Mesangial cell (primary cell): Measurements from ENCODE around the gene KCNK7. TPM values are rescaled to one million over a fixed set of nuclear protein-coding genes. Genes with fewer than 3 reads are reported as not detected.

Experiments used
- total RNA-seq: library from RNA; depleted of rRNA; stranded (reverse); fragments of >200 nt; gene quantifications from 2 replicates; pipeline ENCODE4 v1.2.3, GENCODE V29; 2015

KCNK7 gene
- 0.25 TPM in 1 of 2 replicates, not detected in the other for total RNA-seq

DNA sequence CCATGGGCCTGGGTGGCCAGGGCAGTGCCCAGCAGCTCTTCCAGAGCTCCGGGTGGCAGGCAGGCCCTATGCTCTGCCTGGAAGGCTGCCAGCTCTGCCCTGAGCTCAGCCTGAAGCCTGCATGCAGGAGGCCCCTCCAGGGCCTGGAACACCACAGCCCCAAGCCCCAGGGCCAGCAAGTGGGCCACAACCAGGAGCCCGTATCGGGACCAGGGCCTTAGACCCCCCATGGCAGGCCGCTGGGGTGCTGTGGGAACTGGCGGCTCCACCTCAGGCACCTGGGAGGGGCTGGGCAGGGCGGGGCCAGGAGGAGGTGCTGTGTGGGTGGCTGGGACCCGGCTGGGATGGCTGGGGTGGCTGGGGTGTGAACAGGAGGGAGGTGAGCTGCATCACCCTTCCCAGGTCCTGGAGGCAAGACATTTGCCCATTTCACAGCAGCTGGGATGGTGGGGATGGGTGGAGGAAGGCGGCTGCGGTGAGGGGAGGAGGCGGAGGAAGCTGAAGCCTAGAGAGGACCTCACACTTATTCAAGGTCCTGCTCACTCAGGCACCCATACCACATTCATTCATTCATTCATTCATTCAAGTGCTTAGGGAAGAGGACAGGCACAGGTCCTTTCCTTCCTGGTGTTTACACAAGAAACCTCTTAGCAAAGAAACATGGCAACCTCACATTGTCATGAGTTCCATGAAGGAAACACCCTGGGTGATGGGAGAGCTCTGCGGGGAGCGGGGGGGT lies at the start of gene KCNK7:
Gene KCNK7, minus strand, starts transcription at position 258 of the 739 bp plus-strand sequence. Its CDS starts 28 bp downstream, at position 230.

DNA sequence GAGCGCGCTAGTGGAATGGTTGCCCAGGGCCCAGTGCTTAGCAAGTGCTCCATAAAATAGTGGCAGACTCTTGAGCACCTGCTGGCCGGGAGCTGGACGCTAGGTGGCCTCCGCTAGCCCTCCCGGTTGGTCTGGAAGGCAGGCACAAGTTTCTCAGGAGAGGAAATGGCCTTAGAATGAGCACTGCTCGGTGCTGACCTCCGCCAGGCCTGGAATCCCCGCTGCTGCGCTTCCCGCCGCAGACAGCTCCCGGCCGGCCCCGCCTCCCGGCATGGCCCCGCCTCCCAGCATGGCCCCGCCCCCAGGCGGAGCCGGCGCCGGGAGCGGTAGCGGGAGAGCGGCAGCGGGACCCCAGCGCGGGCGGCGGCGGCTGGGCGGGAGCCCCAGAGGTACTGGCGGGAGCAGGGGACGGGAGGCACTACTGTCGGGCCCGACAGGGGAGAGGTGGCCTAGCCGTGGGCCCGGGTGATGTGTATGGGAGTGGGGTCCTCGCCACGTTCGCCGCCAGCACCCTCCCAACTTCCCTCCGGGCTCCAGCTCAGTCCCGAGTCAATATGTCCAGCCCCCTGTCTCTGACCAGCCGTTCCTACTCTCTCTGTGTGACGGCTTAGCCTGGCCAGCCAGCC lies 42.3 kb upstream of the KCNK7 start, which contains the start of gene SIPA1:
Gene SIPA1, plus strand, starts transcription at position 308 of the 626 bp plus-strand sequence. CDS start 2,821 bp downstream, outside the sequence.

GRCh38 chr11:65615229-65615949 lies 19.8 kb upstream of the KCNK7 start, which contains the start of gene PCNX3:
PCNX3 (plus strand) TSS chr11:65615776; CDS start chr11:65616312, 536 bp downstream.

DNA sequence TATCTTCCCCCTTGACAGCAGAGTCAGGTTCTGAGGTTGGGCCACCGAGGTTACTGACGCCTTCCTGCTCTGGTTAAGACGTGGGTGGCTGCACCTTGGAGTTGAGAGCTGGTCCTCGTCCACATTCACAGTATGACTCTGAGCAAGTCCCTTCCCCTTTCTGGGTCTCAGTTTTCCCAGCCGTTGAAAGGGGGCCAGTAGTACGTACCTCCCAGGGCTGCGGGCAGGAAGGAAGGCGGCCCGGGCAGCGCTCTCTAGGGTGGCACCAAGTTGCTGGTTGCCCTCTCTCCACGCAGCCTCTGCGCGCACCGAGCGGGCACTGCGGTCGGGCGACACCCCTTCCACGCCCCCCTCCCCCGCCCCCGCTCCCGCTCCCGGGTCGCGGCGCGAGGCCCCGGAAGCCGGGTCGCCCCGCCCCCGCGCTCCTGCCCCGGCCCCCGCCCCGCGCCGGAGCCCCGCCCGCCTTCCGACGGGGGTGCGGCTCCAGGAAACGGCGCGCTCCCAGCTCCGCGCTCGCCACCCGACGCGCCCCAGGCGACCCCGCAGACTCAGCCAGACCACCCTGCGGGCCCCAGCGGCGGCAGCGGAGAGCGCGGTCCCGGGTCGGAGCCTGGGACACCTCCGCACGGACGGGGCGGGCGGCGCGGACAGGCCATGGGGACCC lies 19.9 kb downstream of the KCNK7 start, which contains the start of gene EHBP1L1:
Gene EHBP1L1, plus strand, starts transcription at position 486 of the 664 bp plus-strand sequence. CDS start 250 bp downstream, outside the sequence.

DNA sequence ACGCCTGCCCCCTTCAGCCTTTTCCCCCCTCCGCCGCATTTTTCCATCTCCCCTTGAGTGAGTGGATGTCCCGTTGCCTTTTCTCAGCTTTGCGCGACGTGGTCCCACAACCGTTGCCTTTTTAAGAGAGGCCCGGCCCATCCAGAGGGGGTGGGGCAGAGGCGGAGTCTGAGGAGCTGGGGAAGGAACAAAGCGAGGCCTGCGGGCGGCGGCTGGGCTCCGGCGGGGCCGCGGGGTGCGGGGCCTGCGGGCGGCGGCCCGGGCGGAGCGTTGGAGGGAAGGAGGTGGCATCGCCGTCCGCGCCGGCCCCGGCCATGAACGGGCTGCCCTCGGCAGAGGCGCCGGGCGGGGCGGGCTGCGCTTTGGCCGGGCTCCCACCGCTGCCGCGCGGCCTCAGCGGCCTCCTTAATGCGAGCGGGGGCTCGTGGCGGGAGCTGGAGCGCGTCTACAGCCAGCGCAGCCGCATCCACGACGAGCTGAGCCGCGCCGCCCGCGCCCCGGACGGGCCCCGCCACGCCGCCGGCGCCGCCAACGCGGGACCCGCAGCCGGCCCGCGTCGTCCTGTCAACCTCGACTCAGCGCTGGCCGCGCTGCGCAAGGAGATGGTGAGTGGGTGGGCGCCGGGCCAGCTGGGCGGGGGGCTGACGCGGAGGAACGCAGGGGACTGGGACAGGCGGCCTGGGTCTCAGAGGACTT lies 23.1 kb downstream of the KCNK7 start, which contains the start of gene FAM89B:
Gene FAM89B, plus strand, starts transcription at position 183 of the 696 bp plus-strand sequence. Its CDS starts 132 bp downstream, at position 315.

GRCh38 chr11:65569973-65570918 lies 25.4 kb downstream of the KCNK7 start, which contains the start of gene ZNRD2:
ZNRD2 (plus strand) TSS chr11:65570477; CDS start chr11:65570492, 15 bp downstream.

DNA sequence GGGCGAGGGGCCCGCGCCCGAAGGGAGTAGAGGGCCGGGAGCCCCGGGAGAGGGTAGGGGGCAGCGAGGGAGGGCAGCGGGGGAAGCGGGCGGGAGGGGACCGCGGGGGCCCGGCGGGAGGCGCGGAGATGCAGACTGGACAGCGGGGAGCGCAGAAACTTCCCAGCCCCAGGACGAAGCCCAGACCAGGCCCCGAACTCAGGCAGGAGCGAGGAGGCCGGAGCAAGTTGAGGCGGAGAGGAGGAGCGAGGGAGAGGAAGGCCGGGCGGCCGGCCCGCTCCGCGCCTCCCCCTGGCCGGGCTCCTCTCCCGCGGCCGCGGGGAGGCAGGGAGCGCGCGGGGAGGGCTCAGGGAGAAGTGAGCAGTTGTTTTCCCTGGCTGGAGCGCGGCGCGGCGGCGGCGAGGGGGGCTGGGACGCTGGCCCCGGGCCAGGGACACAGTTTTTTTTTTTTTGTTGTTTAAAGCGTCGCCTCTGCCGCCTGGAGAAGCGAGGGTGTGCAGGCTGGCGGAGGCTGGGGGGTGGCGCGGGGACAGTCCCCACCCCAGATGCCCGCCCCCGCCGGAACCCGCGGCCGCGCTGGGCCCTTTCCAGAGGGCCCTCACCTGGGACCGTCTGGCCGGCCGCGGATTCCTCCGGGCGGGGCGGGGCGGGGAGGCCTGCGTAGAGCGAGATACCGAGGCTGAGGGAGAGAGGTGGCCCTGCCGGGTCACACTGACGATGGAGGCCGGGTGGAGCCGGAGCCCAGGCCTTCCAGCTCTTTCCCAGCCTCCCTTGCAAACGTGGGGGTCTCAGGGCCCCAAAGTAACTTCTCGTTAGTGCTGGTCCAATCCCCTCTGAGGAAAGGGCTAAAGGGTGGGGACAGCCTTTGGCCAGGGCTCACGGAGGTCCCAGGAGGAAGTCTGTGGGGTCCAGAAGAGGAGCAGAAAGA lies 37.3 kb downstream of the KCNK7 start, which contains the start of gene LTBP3:
Gene LTBP3, minus strand, starts transcription at position 358 of the 928 bp plus-strand sequence. CDS start 400 bp downstream, outside the sequence.

Other genes with a start within 250 kb of the KCNK7 start
- 0.25 and 0.33 TPM in 2 replicates for gene TIGD3, start 241.0 kb downstream of the KCNK7 start, total RNA-seq
- 0.98 and 1.8 TPM in 2 replicates for gene SLC25A45, start 213.2 kb downstream of the KCNK7 start, total RNA-seq
- gene FRMD8, start 209.2 kb downstream of the KCNK7 start, total RNA-seq = 37.6 and 41.9 TPM in 2 replicates
- 16.5 and 75.2 TPM in 2 replicates for gene NEAT1, start 173.0 kb downstream of the KCNK7 start, total RNA-seq
- gene MALAT1, start 96.8 kb downstream of the KCNK7 start, total RNA-seq = 629 and 944 TPM in 2 replicates
- 111 and 114 TPM in 2 replicates for gene SCYL1, start 70.7 kb downstream of the KCNK7 start, total RNA-seq
- 104 and 399 TPM in 2 replicates for gene LTBP3, start 37.4 kb downstream of the KCNK7 start, total RNA-seq
- 85.4 and 152 TPM in 2 replicates for gene ZNRD2, start 25.3 kb downstream of the KCNK7 start, total RNA-seq
- 69.9 and 115 TPM in 2 replicates for gene FAM89B, start 23.3 kb downstream of the KCNK7 start, total RNA-seq
- 45.1 and 49.6 TPM in 2 replicates for gene EHBP1L1, start 19.7 kb downstream of the KCNK7 start, total RNA-seq
- 52.6 and 58.7 TPM in 2 replicates for gene MAP3K11, start 18.4 kb upstream of the KCNK7 start, total RNA-seq
- gene PCNX3, start 20.0 kb upstream of the KCNK7 start, total RNA-seq = 62.6 and 74.9 TPM in 2 replicates
- gene SIPA1, start 42.3 kb upstream of the KCNK7 start, total RNA-seq = 48.2 and 73.5 TPM in 2 replicates
- gene RELA, start 67.1 kb upstream of the KCNK7 start, total RNA-seq = 57.8 and 74.3 TPM in 2 replicates
- gene KAT5, start 116.5 kb upstream of the KCNK7 start, total RNA-seq = 46.8 and 47.7 TPM in 2 replicates
- 20.2 and 48.9 TPM in 2 replicates for gene RNASEH2C, start 125.0 kb upstream of the KCNK7 start, total RNA-seq
- 12.5 and 13.9 TPM in 2 replicates for gene AP5B1, start 185.2 kb upstream of the KCNK7 start, total RNA-seq
- gene OVOL1, start 191.3 kb upstream of the KCNK7 start, total RNA-seq = 0.51 TPM in 1 of 2 replicates, not detected in the other
- gene SNX32, start 238.2 kb upstream of the KCNK7 start, total RNA-seq = 0.89 TPM in 1 of 2 replicates, not detected in the other